Measurements from ENCODE around the gene MAN2A2. TPM values are rescaled to one million over a fixed set of nuclear protein-coding genes. Genes with fewer than 3 reads are reported as not detected.

The MAN2A2 gene
- total and polyA plus RNA-seq, 2 of the 8 experiments (the other 6 are each of a cell fraction or from before 2014, with no cell fraction given): 23.1 to 29.7 TPM

DNA sequence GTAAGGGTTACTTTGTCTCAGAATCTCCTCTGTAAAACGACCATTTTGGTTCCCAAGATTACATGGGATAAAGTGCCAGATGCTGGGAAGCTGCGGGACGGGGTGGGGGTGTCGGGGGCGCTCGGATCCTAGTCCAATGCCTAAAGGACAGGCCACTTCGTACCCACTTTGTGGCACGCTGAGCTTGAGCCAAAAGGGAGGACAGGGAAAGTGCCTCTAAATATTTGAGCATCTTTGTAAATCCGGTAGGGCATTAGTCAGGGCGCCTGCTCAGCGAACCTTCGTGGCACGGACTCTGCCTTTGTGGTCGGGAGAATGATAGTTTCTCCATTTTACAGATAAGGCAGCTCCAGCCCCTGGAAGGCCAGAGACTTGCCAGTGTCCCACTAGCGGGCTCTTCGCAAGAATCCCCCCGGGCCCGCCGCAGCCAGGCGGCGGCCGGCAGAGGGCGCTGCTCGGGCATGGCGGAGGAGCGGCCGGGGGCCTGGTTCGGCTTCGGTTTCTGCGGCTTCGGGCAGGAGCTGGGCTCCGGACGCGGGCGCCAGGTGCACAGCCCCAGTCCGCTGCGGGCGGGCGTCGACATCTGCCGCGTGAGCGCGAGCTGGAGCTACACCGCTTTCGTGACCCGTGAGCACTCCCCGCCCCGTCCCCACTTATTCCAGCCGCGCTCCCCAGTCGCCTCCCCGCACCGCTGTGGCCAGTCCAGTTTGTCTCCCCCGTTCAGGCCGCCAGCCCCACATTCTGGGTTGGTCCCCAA lies 53.4 kb downstream of the MAN2A2 start (continued):
- peak; percentile 50 to 71 for TF ChIP-seq RAD21 (IDR thresholded peaks at IDR 0.05 in 1 of 2, conservative IDR thresholded peaks at IDR 0.05 in 1 of 2; ENCODE audit: low read depth in 2 of 2, low read length in 2 of 2)
- no peak for TF ChIP-seq RFX5 (IDR thresholded peaks at IDR 0.05; ENCODE audit: borderline replicate concordance, low read depth, low read length)
- TF ChIP-seq TAF1 (IDR thresholded peaks at IDR 0.05; ENCODE audit: low read depth, low read length): peak; percentile 77
